GM12878 (cell line): Measurements from ENCODE around the gene TUB. TPM values are rescaled to one million over a fixed set of nuclear protein-coding genes. Genes with fewer than 3 reads are reported as not detected.
A peak's percentile ranks its signal among the peaks of the same experiment; 100 is the strongest.

Experiments used
- ATAC-seq: fragments of 200-7000 bp; cut with Tn5 transposase; 3 replicates; pipeline ENCODE4 v1.9.1; 2020; ENCODE audit warnings: mild to moderate bottlenecking, moderate library complexity
- BruUV-seq: library from RNA; stranded (reverse); fragments of 400-500 nt; replicated peaks from 2 replicates; lab custom pipeline; 2021; lab: Mats Ljungman, UMichigan
- CTCF ChIA-PET: fragments of 300-600 bp; sonication (Branson Sonifier 250); formaldehyde crosslinking; extraction: SDS; loops from one replicate; lab custom pipeline; 2021; ENCODE audit warnings: inconsistent platforms; lab: Yijun Ruan, JAX
- POLR2A ChIA-PET: fragments of 350-600 bp; formaldehyde crosslinking; extraction: SDS; loops from one replicate; lab custom pipeline; 2021; ENCODE audit warnings: inconsistent platforms; lab: Charles Lee
- RAD21 ChIA-PET: fragments of 300-600 bp; sonication (Branson Sonifier 250); formaldehyde crosslinking; loops from one replicate; lab custom pipeline; 2023; ENCODE audit warnings: antibody characterized with exemption; ENCODE audit not compliant: unreplicated experiment; lab: Charles Lee
- SMC1A ChIA-PET: fragments of 300-600 bp; sonication (Branson Sonifier 250); formaldehyde crosslinking; loops from one replicate; lab custom pipeline; 2023; ENCODE audit not compliant: unreplicated experiment, uncharacterized antibody; lab: Charles Lee
- DNase-seq: peaks from one replicate; pipeline ENCODE4 v3.0.0-alpha.2; 2011; ENCODE audit warnings: low read depth, low spot score
- FAIRE-seq: peaks from 3 replicates; lab custom pipeline; 2011; peaks lifted over from hg19 to GRCh38; lab: Jason Lieb, UNC
- H2AFZ ChIP-seq: 2 replicates; pipeline ENCODE4 v1.6.0; 2011; ENCODE audit warnings: low read depth, low read length, control low read depth; ENCODE audit not compliant: control insufficient read depth
- H3K27ac ChIP-seq: 2 replicates; pipeline ENCODE4 v1.5.1; 2011; ENCODE audit warnings: control low read depth; ENCODE audit not compliant: control insufficient read depth, insufficient read depth
- H3K27me3 ChIP-seq, 2 experiments: replicated peaks in 1 of 2; 2 replicates each; pipeline versions ENCODE4 v1.6.0 to v1.6.1; 2011; ENCODE audit warnings: low read length in 1 of 2; ENCODE audit not compliant: control insufficient read depth in 2 of 2, insufficient read depth in 2 of 2
- H3K36me3 ChIP-seq, 2 experiments: 2 replicates each; pipeline ENCODE4 v1.5.1; 2011; ENCODE audit warnings: low read length in 1 of 2; ENCODE audit not compliant: control insufficient read depth in 2 of 2, insufficient read depth in 2 of 2
- H3K4me1 ChIP-seq: 2 replicates; pipeline ENCODE4 v1.6.1; 2011; ENCODE audit warnings: mild to moderate bottlenecking, low read length, moderate library complexity, mixed read lengths; ENCODE audit not compliant: control insufficient read depth, insufficient read depth
- H3K4me2 ChIP-seq: 2 replicates; pipeline ENCODE4 v1.6.0; 2011; ENCODE audit warnings: control low read depth; ENCODE audit not compliant: control insufficient read depth, insufficient read depth
- H3K4me3 ChIP-seq: fragments of 200-600 bp; sonication (generic); 2 replicates; pipeline ENCODE4 v1.5.1; 2016
- H3K79me2 ChIP-seq: 2 replicates; pipeline ENCODE4 v1.6.0; 2011; ENCODE audit warnings: low read length; ENCODE audit not compliant: control insufficient read depth, insufficient read depth
- H3K9ac ChIP-seq: 2 replicates; pipeline ENCODE4 v1.8.0; 2011; ENCODE audit warnings: low read length, control low read depth, mixed read lengths; ENCODE audit not compliant: control insufficient read depth, insufficient read depth
- H3K9me3 ChIP-seq: replicated peaks from 3 replicates; pipeline ENCODE4 v1.5.1; 2011; ENCODE audit warnings: mild to moderate bottlenecking, low read length; ENCODE audit not compliant: control insufficient read depth, insufficient read depth
- H4K20me1 ChIP-seq: 2 replicates; pipeline ENCODE4 v1.6.0; 2011; ENCODE audit not compliant: control insufficient read depth, insufficient read depth
- BCL11A ChIP-seq: IDR thresholded peaks from 2 replicates; pipeline ENCODE4 v1.6.1; 2011; ENCODE audit warnings: low read depth, low read length
- JUNB ChIP-seq: IDR thresholded peaks from 2 replicates; pipeline ENCODE4 v1.6.1; 2016; ENCODE audit warnings: antibody characterized with exemption, mild to moderate bottlenecking
- NR2C1 ChIP-seq: fragments of 450-650 bp; IDR thresholded peaks from 2 replicates; pipeline ENCODE4 v1.6.1; 2017; ENCODE audit warnings: antibody characterized with exemption, mild to moderate bottlenecking, moderate library complexity
- NR2F1 ChIP-seq: fragments of 450-650 bp; conservative IDR thresholded peaks from 2 replicates; pipeline ENCODE4 v1.6.1; 2017; ENCODE audit warnings: mild to moderate bottlenecking
- PAX5 ChIP-seq: IDR thresholded peaks from 2 replicates; pipeline ENCODE4 v1.6.1; 2011; ENCODE audit warnings: low read depth, low read length, borderline replicate concordance
- POLR2AphosphoS5 ChIP-seq: IDR thresholded peaks from 2 replicates; pipeline ENCODE4 v1.6.1; 2011; ENCODE audit warnings: mild to moderate bottlenecking, low read length, inconsistent platforms
- RCOR1 ChIP-seq: conservative IDR thresholded peaks from 2 replicates; pipeline ENCODE4 v1.6.1; 2012; ENCODE audit warnings: low read depth, low read length, improper control_type of control experiment
- RELA ChIP-seq: fragments of 450-650 bp; IDR thresholded peaks from 2 replicates; pipeline ENCODE4 v1.8.0; 2014; ENCODE audit warnings: borderline replicate concordance; ENCODE audit not compliant: partially characterized antibody
- SREBF1 ChIP-seq: IDR thresholded peaks from 2 replicates; pipeline ENCODE4 v1.6.1; 2012; ENCODE audit warnings: mild to moderate bottlenecking, low read length
- TCF3 ChIP-seq: IDR thresholded peaks from 2 replicates; pipeline ENCODE4 v1.6.1; 2012; ENCODE audit warnings: low read depth, mild to moderate bottlenecking, low read length, borderline replicate concordance; ENCODE audit not compliant: insufficient read depth
- USF1 ChIP-seq: IDR thresholded peaks from 2 replicates; pipeline ENCODE4 v1.6.1; 2011; ENCODE audit warnings: borderline replicate concordance, low read depth, mild to moderate bottlenecking, moderate library complexity, mixed read lengths, low read length; ENCODE audit not compliant: insufficient read depth; ENCODE audit errors: extremely low read length
- WRNIP1 ChIP-seq: IDR thresholded peaks from 2 replicates; pipeline ENCODE4 v1.6.1; 2011; ENCODE audit warnings: low read depth, low read length, improper control_type of control experiment, borderline replicate concordance
- WGBS: methylation state at CpG from one replicate; pipeline ENCODE4 v1.1.6; 2016; ENCODE audit warnings: low lambda C conversion rate; ENCODE audit not compliant: insufficient replicate concordance, insufficient coverage; ENCODE audit errors: missing lambda C conversion rate; 5-methylcytosine and 5-hydroxymethylcytosine counted together
- in situ Hi-C: fragments of 300-500 bp; cut with MboI; formaldehyde crosslinking; loops from 9 replicates; pipeline ENCODE4 v1.14.3; 2018; ENCODE audit warnings: mixed read lengths
- intact Hi-C: fragments of 100-400 bp; cut with micrococcal nuclease; formaldehyde crosslinking; loops from one replicate; pipeline ENCODE4 v1.14.2; 2022; ENCODE audit not compliant: unreplicated experiment
- polyA plus RNA-seq, 11 experiments: library from polyadenylated mRNA; depleted of rRNA in 4 of 11; unstranded in 6 of 11; stranded (reverse) in 5 of 11; fragments of >200 nt; fragmentation: Nextera tagmentation in 4 of 11; fragmentation: Illumina TruSeq in 1 of 11; extraction: Ambion mirVana in 4 of 11; extraction: Trizol in 1 of 11; gene quantifications; 1 replicate in 1 of 11; 2 replicates in 10 of 11; pipeline versions ENCODE4 v1.2.1 to v1.2.3, GENCODE V29; 2011 to 2016; ENCODE audit warnings: inconsistent platforms in 2 of 11, missing spikeins in 2 of 11, low read depth in 1 of 11
- total RNA-seq, 4 experiments: library from RNA; depleted of rRNA in 3 of 4; stranded (reverse); fragments of >200 nt in 3 of 4; fragmentation: Illumina TruSeq in 1 of 4; extraction: Trizol in 1 of 4; gene quantifications; 2 replicates each; pipeline versions ENCODE4 v1.2.1 to v1.2.3, GENCODE V29; 2013 to 2021

The TUB gene
- total and polyA plus RNA-seq, 10 of the 15 experiments (the other 5 are each of a cell fraction or from before 2014, with no cell fraction given) = 0.01 to 0.06 (median 0.03) TPM; not detected in 6

GRCh38 chr11:8060801-8061554, 20.0 kb upstream of the TUB start:
- no peaks in the 10 kb centered on the region for H3K36me3 ChIP-seq
- no peaks in the 10 kb centered on the region for H3K9me3 ChIP-seq
- no peak overlapping the region for H3K4me3 ChIP-seq
- no peak for TF ChIP-seq NR2F1
- no peak for TF ChIP-seq RELA
- no peak for TF ChIP-seq JUNB
- TF ChIP-seq USF1 = no peak
- TF ChIP-seq TCF3 = no peak
- no peak for TF ChIP-seq POLR2AphosphoS5
- no peak for TF ChIP-seq PAX5
- TF ChIP-seq BCL11A = no peak
- no peak for TF ChIP-seq SREBF1
- TF ChIP-seq NR2C1 = no peak
- no peak for TF ChIP-seq WRNIP1
- TF ChIP-seq RCOR1 = no peak
- in situ Hi-C loops = no loop called here
- ChIA-PET CTCF (interaction anchor here (0.6 to 1.4 kb wide), 2 partner anchors 10 to 39 kb away, joined by 5 read pairs; no protein-coding TSS in a partner anchor), SMC1A (interaction anchor here (1.5 kb wide), 1 partner anchor 38 kb away, joined by 3 read pairs; no protein-coding TSS in a partner anchor), RAD21 (no interaction called here), POLR2A (no interaction called here)
- H3K27ac ChIP-seq = no peak overlapping the region
- WGBS = 27% methylated on average over 12 of the region's 12 CpGs
- H4K20me1 ChIP-seq = no peaks in the 10 kb centered on the region
- H2AFZ ChIP-seq = no peak overlapping the region
- FAIRE-seq (no peak), DNase-seq (no peak), ATAC-seq (peak; percentile 41)
- H3K27me3 ChIP-seq = no peaks in the 10 kb centered on the region
- no peaks in the 10 kb centered on the region for H3K79me2 ChIP-seq
- BruUV-seq = no TSS peak
- H3K4me2 ChIP-seq = no peak overlapping the region
- no peak overlapping the region for H3K9ac ChIP-seq
- intact Hi-C loops = no loop called here
- H3K4me1 ChIP-seq = no peaks in the 10 kb centered on the region
